Cardiac muscle cell (in vitro differentiated cells and primary cell): ENCODE measurements around the gene SPATS2L. TPM values are rescaled to one million over a fixed set of nuclear protein-coding genes. Genes with fewer than 3 reads are reported as not detected.

Source experiments
- DNase-seq, 2 donors: peaks; one replicate each; pipeline versions ENCODE4 v3.0.0 to v3.0.0-alpha.2; 2010 to 2017; ENCODE audit warnings: low read depth in 1 of 2, low spot score in 1 of 2
- H3K27ac ChIP-seq: fragments of 200-600 bp; sonication (generic); 2 replicates; pipeline ENCODE4 v1.5.1; 2016
- H3K27me3 ChIP-seq: fragments of 200-600 bp; sonication (generic); 2 replicates; pipeline ENCODE4 v1.6.0; 2016; ENCODE audit warnings: control low read depth
- H3K36me3 ChIP-seq: fragments of 200-600 bp; sonication (generic); 2 replicates; pipeline ENCODE4 v1.5.1; 2016; ENCODE audit warnings: control low read depth
- H3K4me1 ChIP-seq: fragments of 200-600 bp; sonication (generic); 2 replicates; pipeline ENCODE4 v1.8.1; 2017; ENCODE audit warnings: low read depth, mild to moderate bottlenecking, mixed run types
- H3K4me3 ChIP-seq: fragments of 200-600 bp; sonication (generic); 2 replicates; pipeline ENCODE4 v1.5.1; 2016; ENCODE audit warnings: mild to moderate bottlenecking
- H3K9me3 ChIP-seq: fragments of 200-600 bp; sonication (generic); 2 replicates; pipeline ENCODE4 v1.5.1; 2017; ENCODE audit warnings: low read depth, mild to moderate bottlenecking, control low read depth
- CTCF ChIP-seq: IDR thresholded peaks from 2 replicates; pipeline ENCODE4 v1.5.1; 2012; ENCODE audit warnings: low read depth, mild to moderate bottlenecking, low read length
- polyA plus RNA-seq: library from polyadenylated mRNA; unstranded; fragments of >200 nt; fragmentation: Nextera tagmentation; extraction: Ambion mirVana; gene quantifications from 2 replicates; pipeline ENCODE4 v1.2.1, GENCODE V29; 2016
- total RNA-seq: library from RNA; depleted of rRNA; stranded (reverse); fragments of >200 nt; gene quantifications from 2 replicates; pipeline ENCODE4 v1.2.3, GENCODE V29; 2016

Gene SPATS2L
- total and polyA plus RNA-seq, 2 experiments from 2014 or later: 20.0 to 37.4 TPM

- H3K27ac ChIP-seq: no peak overlapping the region
- no peaks in the 10 kb centered on the region for H3K27me3 ChIP-seq
- no peak overlapping the region for H3K4me3 ChIP-seq
- no peaks in the 10 kb centered on the region for H3K9me3 ChIP-seq
- no peak for TF ChIP-seq CTCF
- H3K36me3 ChIP-seq: no peaks in the 10 kb centered on the region
- peaks cover under 1% of the 10 kb centered on the region for H3K4me1 ChIP-seq
- DNase-seq: peak in 1 of 2 donors; percentile 46
Measured at GRCh38 chr2:200302940-200303727, 3.4 kb upstream of the SPATS2L start.

DNA sequence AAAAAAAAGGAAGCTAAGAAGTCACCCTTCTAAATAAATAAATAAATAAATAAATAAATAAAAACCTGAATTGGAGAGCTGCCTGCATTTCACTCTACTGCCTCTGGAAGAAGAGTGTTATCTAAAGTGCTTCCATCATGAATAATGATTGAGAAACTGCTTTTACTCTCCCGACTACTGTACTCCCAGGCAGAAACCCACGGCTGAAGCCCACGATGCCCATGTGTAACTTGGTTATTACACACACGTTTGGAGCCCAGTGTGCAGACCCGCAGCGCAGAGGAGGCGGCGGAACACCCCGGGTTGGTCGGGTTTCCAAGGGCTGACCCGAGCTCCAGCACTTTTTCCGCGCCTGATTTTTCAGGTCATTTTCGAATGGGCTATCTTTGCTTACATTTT, 697 bp upstream of the SPATS2L start:
- Histone ChIP-seq H3K4me1 (peaks cover 6% of the 10 kb centered on the region), H3K4me3 (peak overlapping the region; percentile 99), H3K27ac (peak overlapping the region; percentile 77), H3K27me3 (no peaks in the 10 kb centered on the region), H3K36me3 (no peaks in the 10 kb centered on the region), H3K9me3 (no peaks in the 10 kb centered on the region)
- peak; percentile 54 to 62 for DNase-seq
- peak; percentile 5 for TF ChIP-seq CTCF

GRCh38 chr2:200306931-200307723, 634 bp downstream of the SPATS2L start:
- Histone ChIP-seq H3K4me1 (peaks cover 6% of the 10 kb centered on the region), H3K36me3 (no peaks in the 10 kb centered on the region), H3K27me3 (no peaks in the 10 kb centered on the region), H3K27ac (peak overlapping the region; percentile 77), H3K4me3 (peak overlapping the region; percentile 99), H3K9me3 (no peaks in the 10 kb centered on the region)
- TF ChIP-seq CTCF: no peak
- DNase-seq: peak; percentile 57 to 68

- peaks cover 6% of the 10 kb centered on the region for H3K4me1 ChIP-seq
- no peaks in the 10 kb centered on the region for H3K9me3 ChIP-seq
- DNase-seq: peak in 1 of 2 donors; percentile 54
- no peak for TF ChIP-seq CTCF
- H3K27me3 ChIP-seq: no peaks in the 10 kb centered on the region
- H3K4me3 ChIP-seq: peak overlapping the region; percentile 99
- H3K27ac ChIP-seq: no peak overlapping the region
- H3K36me3 ChIP-seq: no peaks in the 10 kb centered on the region
Measured at GRCh38 chr2:200307724-200308545, 1.4 kb downstream of the SPATS2L start.
